ENCODE results near the gene PHKB. TPM values are rescaled to one million over a fixed set of nuclear protein-coding genes. Genes with fewer than 3 reads are reported as not detected.

PHKB gene
- total RNA-seq, 1 experiment from 2014 or later: 38.8 TPM

GRCh38 chr16:47565454-47565853, 104.3 kb downstream of the PHKB start:
- no peak overlapping the region for H3K14ac ChIP-seq (ENCODE audit: insufficient read depth, low read length)
- H2BK5ac ChIP-seq (ENCODE audit: insufficient read length, low read length): no peak overlapping the region
- H3K23me2 ChIP-seq (ENCODE audit: insufficient read length, low read depth, low read length, poor library complexity, severe bottlenecking): no peaks in the 10 kb centered on the region
- Mint-ChIP-seq H3K4me3 (no peak overlapping the region), H3K9me3 (no peaks in the 10 kb centered on the region), H3K27me3 (ENCODE audit: low read depth) (no peaks in the 10 kb centered on the region), H3K27ac (peak overlapping the region in 1 of 3 experiments; percentile 24; a peak in 1 of 7 replicates), H3K36me3 (ENCODE audit: insufficient read depth in 1 of 3, low read depth in 3 of 3) (peaks cover 3 to 7% (median 5%) of the 10 kb centered on the region in 3 experiments; a peak in 4 of 7 replicates), H3K4me1 (no peaks in the 10 kb centered on the region)
- H3K79me2 ChIP-seq (ENCODE audit: insufficient read depth, low read length): no peaks in the 10 kb centered on the region
- no peak for TF ChIP-seq CTCF (conservative IDR thresholded peaks at IDR 0.05)
- no peak for DNase-seq
- H2AK5ac ChIP-seq (ENCODE audit: insufficient read length, low read length): no peak overlapping the region
- no CpG with 5 or more reads among the region's 6 CpGs for WGBS (ENCODE audit: extremely low coverage, insufficient read length, low lambda C conversion rate)
- no peaks in the 10 kb centered on the region for H4K20me1 ChIP-seq (ENCODE audit: control insufficient read depth, insufficient read depth, insufficient read length)
- H3T11ph ChIP-seq (ENCODE audit: low read length): no peak overlapping the region
- H3K4ac ChIP-seq (ENCODE audit: low read depth, low read length): no peak overlapping the region
- no peak overlapping the region for H2BK20ac ChIP-seq (ENCODE audit: low read depth, low read length, poor library complexity, severe bottlenecking)
- no peaks in the 10 kb centered on the region for H3K9me3 ChIP-seq (ENCODE audit: control insufficient read depth, low read depth, low read length)
- H3K56ac ChIP-seq (ENCODE audit: insufficient read length, low read depth, low read length): no peak overlapping the region
- H3K27ac ChIP-seq (ENCODE audit: insufficient read length, low read depth, low read length): no peak overlapping the region
- no peak overlapping the region for H3K18ac ChIP-seq (ENCODE audit: insufficient read length, low read depth, low read length)
- H4K5ac ChIP-seq (ENCODE audit: insufficient read length, low read depth, low read length): no peak overlapping the region
- H4K91ac ChIP-seq (ENCODE audit: insufficient read length, low read depth, low read length): no peak overlapping the region
- no peak overlapping the region for H2BK120ac ChIP-seq (ENCODE audit: low read depth, low read length, poor library complexity, severe bottlenecking)
- no peak overlapping the region for H2AFZ ChIP-seq (ENCODE audit: low read length)
- no peaks in the 10 kb centered on the region for H3K79me1 ChIP-seq (ENCODE audit: insufficient read depth, low read depth, low read length, poor library complexity, severe bottlenecking)
- H2BK12ac ChIP-seq (ENCODE audit: insufficient read length, low read depth, low read length): no peak overlapping the region
- H3K23ac ChIP-seq (ENCODE audit: insufficient read length, low read depth, low read length): no peak overlapping the region
- H4K8ac ChIP-seq (replicated peaks; ENCODE audit: insufficient read length, low read depth, low read length): no peak overlapping the region
- H3K27me3 ChIP-seq (ENCODE audit: insufficient read depth, low read length): no peaks in the 10 kb centered on the region
- no peak overlapping the region for H2BK15ac ChIP-seq (ENCODE audit: low read depth, low read length)
- H3K9ac ChIP-seq (ENCODE audit: extremely low read depth, insufficient read length, low read length): no peak overlapping the region
- H3K4me2 ChIP-seq (ENCODE audit: insufficient read depth, insufficient read length, low read length): no peak overlapping the region
- no peaks in the 10 kb centered on the region for H3K4me1 ChIP-seq (ENCODE audit: insufficient read depth, low read length)
